HEK293 (cell line): ENCODE measurements around the gene MTRF1L.

Experiments used
- CTCF ChIA-PET: fragments of 350-600 bp; formaldehyde crosslinking; extraction: SDS; loops from one replicate; lab custom pipeline; 2021; ENCODE audit warnings: antibody characterized with exemption; lab: Yijun Ruan, JAX
- POLR2A ChIA-PET: fragments of 300-600 bp; formaldehyde crosslinking; extraction: SDS; loops from one replicate; lab custom pipeline; 2020; ENCODE audit warnings: antibody characterized with exemption, inconsistent platforms; lab: Yijun Ruan, JAX
- H3K27ac ChIP-seq: fragments of 200-500 bp; sonication (Bioruptor generic); 2 replicates; pipeline ENCODE4 v1.5.1; 2014; ENCODE audit warnings: low read depth, low read length, control low read depth, inconsistent platforms; ENCODE audit errors: extremely low read depth
- H3K36me3 ChIP-seq, 2 experiments: fragments of 200-500 bp in 1 of 2; sonication (Bioruptor generic) in 1 of 2; 1 replicate in 1 of 2; 2 replicates in 1 of 2; pipeline ENCODE4 v1.5.1; 2014 to 2017; ENCODE audit warnings: inconsistent platforms in 2 of 2, low read length in 2 of 2; ENCODE audit not compliant: control insufficient read depth in 2 of 2, insufficient read depth in 1 of 2
- H3K4me1 ChIP-seq: fragments of 200-500 bp; sonication (Bioruptor generic); 2 replicates; pipeline ENCODE4 v1.5.1; 2014; ENCODE audit warnings: mild to moderate bottlenecking, low read length, inconsistent platforms; ENCODE audit not compliant: control insufficient read depth, insufficient read depth
- H3K4me3 ChIP-seq: 2 replicates; pipeline ENCODE4 v1.5.1; 2011; ENCODE audit warnings: low read depth, mild to moderate bottlenecking, control low read depth, low read length, moderate library complexity
- H3K9me3 ChIP-seq: fragments of 200-500 bp; sonication (Bioruptor generic); 2 replicates; pipeline ENCODE4 v1.5.1; 2014; ENCODE audit warnings: low read depth, low read length, inconsistent platforms; ENCODE audit not compliant: control insufficient read depth, insufficient read depth
- CTCF ChIP-seq: fragments of 450-650 bp; formaldehyde crosslinking; IDR thresholded peaks from 2 replicates; pipeline ENCODE4 v1.5.1; 2016; ENCODE audit warnings: missing biosample characterization, missing genetic modification characterization
- PATZ1 ChIP-seq: fragments of 450-650 bp; formaldehyde crosslinking; IDR thresholded peaks from 2 replicates; pipeline ENCODE4 v1.5.1; 2016; ENCODE audit warnings: missing biosample characterization, missing genetic modification characterization
- PRDM1 ChIP-seq: fragments of 450-650 bp; formaldehyde crosslinking; IDR thresholded peaks from 2 replicates; pipeline ENCODE4; 2016; ENCODE audit warnings: missing biosample characterization, missing genetic modification characterization
- SCRT1 ChIP-seq: fragments of 450-650 bp; formaldehyde crosslinking; IDR thresholded peaks from 2 replicates; pipeline ENCODE4 v1.5.1; 2016; ENCODE audit warnings: missing biosample characterization, missing genetic modification characterization, borderline replicate concordance
- ZNF16 ChIP-seq: fragments of 450-650 bp; formaldehyde crosslinking; IDR thresholded peaks from 2 replicates; pipeline ENCODE4 v1.5.1; 2016; ENCODE audit warnings: low read depth, missing biosample characterization, missing genetic modification characterization
- ZNF266 ChIP-seq: fragments of 450-650 bp; formaldehyde crosslinking; IDR thresholded peaks from 2 replicates; pipeline ENCODE4 v1.5.1; 2016; ENCODE audit warnings: missing biosample characterization, missing genetic modification characterization, low read depth
- ZNF302 ChIP-seq: fragments of 450-650 bp; formaldehyde crosslinking; IDR thresholded peaks from 2 replicates; pipeline ENCODE4 v1.5.1; 2016; ENCODE audit warnings: missing biosample characterization, missing genetic modification characterization, low read depth
- ZNF423 ChIP-seq: fragments of 450-650 bp; formaldehyde crosslinking; IDR thresholded peaks from 2 replicates; pipeline ENCODE4 v1.5.1; 2016; ENCODE audit warnings: missing biosample characterization, missing genetic modification characterization
- ZNF449 ChIP-seq: fragments of 450-650 bp; formaldehyde crosslinking; IDR thresholded peaks from 2 replicates; pipeline ENCODE4 v1.5.1; 2017; ENCODE audit warnings: missing biosample characterization, mild to moderate bottlenecking, missing genetic modification characterization, moderate library complexity
- ZNF473 ChIP-seq: fragments of 450-650 bp; formaldehyde crosslinking; IDR thresholded peaks from 2 replicates; pipeline ENCODE4 v1.5.1; 2017; ENCODE audit warnings: missing biosample characterization, missing genetic modification characterization
- ZNF654 ChIP-seq: fragments of 450-650 bp; formaldehyde crosslinking; IDR thresholded peaks from 2 replicates; pipeline ENCODE4 v1.5.1; 2016; ENCODE audit warnings: low read depth, missing biosample characterization, missing genetic modification characterization
- ZNF658 ChIP-seq: fragments of 450-650 bp; formaldehyde crosslinking; IDR thresholded peaks from 2 replicates; pipeline ENCODE4; 2016; ENCODE audit warnings: missing biosample characterization, missing genetic modification characterization
- ZNF707 ChIP-seq: fragments of 450-650 bp; formaldehyde crosslinking; IDR thresholded peaks from 2 replicates; pipeline ENCODE4 v1.5.1; 2016; ENCODE audit warnings: missing biosample characterization, missing genetic modification characterization
- ZNF837 ChIP-seq: fragments of 450-650 bp; formaldehyde crosslinking; IDR thresholded peaks from 2 replicates; pipeline ENCODE4 v1.5.1; 2016; ENCODE audit warnings: missing biosample characterization, missing genetic modification characterization
- TF ChIP-seq, protein P1 (sequence below): fragments of 450-650 bp; formaldehyde crosslinking; IDR thresholded peaks from 2 replicates; pipeline ENCODE4; 2016; ENCODE audit warnings: missing biosample characterization, missing genetic modification characterization

The MTRF1L gene

DNA sequence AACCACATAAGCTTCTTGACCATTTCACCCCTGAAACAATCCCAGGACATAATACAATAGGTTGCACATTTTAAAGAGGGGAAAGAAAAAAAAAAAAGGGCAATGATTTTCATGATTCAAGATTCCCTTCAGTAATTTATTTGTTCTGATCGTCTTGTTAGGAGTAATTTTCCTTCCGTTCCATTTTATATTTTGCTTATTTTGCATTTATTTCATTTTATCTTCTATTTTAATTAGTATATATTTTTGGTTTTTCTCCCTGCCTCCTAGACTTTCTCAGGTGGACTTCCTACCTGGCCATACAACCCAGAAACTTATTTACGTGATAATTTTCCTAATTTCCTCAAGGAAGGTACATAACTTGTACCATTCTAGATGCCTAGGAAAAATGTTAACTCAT is 52.3 kb downstream of the MTRF1L start:
- no peak overlapping the region for H3K27ac ChIP-seq
- H3K9me3 ChIP-seq = no peaks in the 10 kb centered on the region
- no peaks in the 10 kb centered on the region for H3K36me3 ChIP-seq
- no peak overlapping the region for H3K4me3 ChIP-seq
- H3K4me1 ChIP-seq = no peaks in the 10 kb centered on the region
- ChIA-PET CTCF (interaction anchor here (0.7 to 6.8 kb wide), 8 partner anchors 9 to 281 kb away, joined by 3 to 140 read pairs (median 4); no protein-coding TSS in a partner anchor), POLR2A (no interaction called here)
- TF ChIP-seq SCRT1 (tag by site-specific recombination) = no peak
- TF ChIP-seq PATZ1 (tag by site-specific recombination) = no peak
- no peak for TF ChIP-seq ZNF837
- TF ChIP-seq ZNF423 = no peak
- no peak for TF ChIP-seq ZNF16 (tag by site-specific recombination)
- TF ChIP-seq, protein P1, sequence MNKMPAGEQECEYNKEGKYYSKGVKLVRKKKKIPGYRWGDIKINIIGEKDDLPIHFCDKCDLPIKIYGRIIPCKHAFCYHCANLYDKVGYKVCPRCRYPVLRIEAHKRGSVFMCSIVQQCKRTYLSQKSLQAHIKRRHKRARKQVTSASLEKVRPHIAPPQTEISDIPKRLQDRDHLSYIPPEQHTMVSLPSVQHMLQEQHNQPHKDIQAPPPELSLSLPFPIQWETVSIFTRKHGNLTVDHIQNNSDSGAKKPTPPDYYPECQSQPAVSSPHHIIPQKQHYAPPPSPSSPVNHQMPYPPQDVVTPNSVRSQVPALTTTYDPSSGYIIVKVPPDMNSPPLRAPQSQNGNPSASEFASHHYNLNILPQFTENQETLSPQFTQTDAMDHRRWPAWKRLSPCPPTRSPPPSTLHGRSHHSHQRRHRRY (tag by site-specific recombination) = no peak
- no peak for TF ChIP-seq ZNF266 (tag by site-specific recombination)
- no peak for TF ChIP-seq ZNF658 (tag by site-specific recombination)
- TF ChIP-seq ZNF473 (tag by site-specific recombination) = no peak
- TF ChIP-seq, all 188 proteins: peak for 0

DNA sequence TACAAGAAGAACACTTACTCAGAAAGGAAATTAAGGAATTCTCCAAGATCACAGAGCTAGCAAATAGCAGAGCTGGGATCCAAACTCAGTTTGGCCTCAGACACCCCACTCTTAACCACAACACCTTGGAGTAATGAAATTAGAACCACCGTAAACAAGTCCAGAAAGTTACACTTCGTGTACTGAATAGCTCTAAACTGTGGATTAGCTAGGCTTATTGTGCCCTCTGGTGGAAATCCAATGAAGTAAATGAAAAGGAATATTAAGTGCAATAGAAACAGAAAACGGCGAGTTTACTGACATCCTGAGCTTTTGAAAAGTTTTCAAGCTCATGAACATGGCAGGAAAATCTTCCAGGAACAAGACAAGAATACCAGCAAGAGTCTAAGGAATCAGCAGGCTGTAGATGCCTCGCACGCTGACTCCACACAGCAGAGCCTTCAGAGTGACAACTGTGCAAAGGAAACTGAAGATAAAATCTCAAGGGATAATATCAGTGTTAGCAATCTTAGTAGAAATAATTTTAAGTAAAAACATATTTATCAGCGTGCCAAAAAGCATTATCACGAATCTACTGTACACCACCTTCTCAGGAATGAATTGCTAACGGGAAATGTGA is 54.2 kb downstream of the MTRF1L start:
- H3K36me3 ChIP-seq = no peaks in the 10 kb centered on the region
- POLR2A ChIA-PET = interaction anchor here (1.1 kb wide), 1 partner anchor 35 kb away, joined by 9 read pairs; the partner anchor contains the start of gene FBXO5
- no peaks in the 10 kb centered on the region for H3K4me1 ChIP-seq
- H3K9me3 ChIP-seq = no peaks in the 10 kb centered on the region
- peak; percentile 55 for TF ChIP-seq CTCF (tag by site-specific recombination)
- peak; percentile 37; the same call in 1 of the 2 replicates for TF ChIP-seq ZNF707
- TF ChIP-seq PRDM1 (tag by site-specific recombination) = peak; percentile 44
- TF ChIP-seq ZNF449 = no peak
- no peak for TF ChIP-seq ZNF302 (tag by site-specific recombination)
- TF ChIP-seq ZNF654 (tag by site-specific recombination) = peak; percentile 87
- no peak overlapping the region for H3K27ac ChIP-seq
- H3K4me3 ChIP-seq = no peak overlapping the region
- CTCF ChIA-PET = interaction anchor here (0.6 to 6.8 kb wide), 56 partner anchors 8 to 790 kb away, joined by 3 to 140 read pairs (median 4); partner anchors contain the start of gene VIP
